ENCODE data around the gene CCDC186.

Gene CCDC186

GRCh38 chr10:114073395-114074186 lies 100.4 kb downstream of the CCDC186 start:
- Histone ChIP-seq H3K27ac (ENCODE audit: low read depth, low read length) (no peak overlapping the region), H3K36me3 (ENCODE audit: insufficient read depth, low read length) (no peaks in the 10 kb centered on the region), H3K79me2 (ENCODE audit: control insufficient read depth, insufficient read depth, low read length, unreplicated experiment) (no peaks in the 10 kb centered on the region), H3K4me3 (ENCODE audit: low read depth, low read length) (no peak overlapping the region), H2AFZ (ENCODE audit: low read length, unreplicated experiment) (no peak overlapping the region), H3K4me1 (ENCODE audit: control insufficient read depth, insufficient read depth, low read length, unreplicated experiment) (no peaks in the 10 kb centered on the region), H3K27me3 (ENCODE audit: insufficient read depth, low read length) (peaks cover 9% of the 10 kb centered on the region; the same call in 1 of the 2 replicates)

DNA sequence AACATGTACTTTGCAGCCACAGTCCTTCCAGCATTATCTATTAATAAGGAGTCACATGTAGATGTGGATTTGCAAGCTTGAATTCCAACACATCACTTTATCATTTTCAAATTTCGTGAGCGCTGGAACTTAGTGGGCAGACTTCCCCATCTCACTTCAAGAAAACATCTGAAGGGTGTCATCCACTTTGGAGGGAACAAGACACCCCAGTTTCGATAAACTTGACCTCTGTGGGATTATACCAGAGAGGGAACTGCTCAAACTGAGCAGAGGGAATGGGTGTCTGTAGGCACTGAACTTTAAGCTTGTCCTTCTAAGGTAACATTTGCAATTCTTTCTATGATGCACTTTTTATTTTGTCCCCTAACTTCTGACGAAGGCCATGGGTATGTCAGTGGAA lies 102.8 kb downstream of the CCDC186 start:
- Histone ChIP-seq H3K79me2 (ENCODE audit: control insufficient read depth, insufficient read depth, low read length, unreplicated experiment) (no peaks in the 10 kb centered on the region), H3K4me1 (ENCODE audit: control insufficient read depth, insufficient read depth, low read length, unreplicated experiment) (peaks cover 5% of the 10 kb centered on the region), H3K27me3 (ENCODE audit: insufficient read depth, low read length) (no peaks in the 10 kb centered on the region), H3K27ac (ENCODE audit: low read depth, low read length) (no peak overlapping the region), H2AFZ (ENCODE audit: low read length, unreplicated experiment) (no peak overlapping the region), H3K4me3 (ENCODE audit: low read depth, low read length) (no peak overlapping the region), H3K36me3 (ENCODE audit: insufficient read depth, low read length) (no peaks in the 10 kb centered on the region)

Data from ACC112 (cell line).